HG03558 (cell line): ENCODE data around the gene PRR30.

ENCODE experiments used
- ATAC-seq: cut with Tn5 transposase; IDR thresholded peaks from one replicate; pipeline ENCODE4 v1.9.1; 2021; ENCODE audit warnings: moderate number of reproducible peaks; ENCODE audit not compliant: unreplicated experiment; ENCODE audit errors: extremely low read depth

PRR30 gene

DNA sequence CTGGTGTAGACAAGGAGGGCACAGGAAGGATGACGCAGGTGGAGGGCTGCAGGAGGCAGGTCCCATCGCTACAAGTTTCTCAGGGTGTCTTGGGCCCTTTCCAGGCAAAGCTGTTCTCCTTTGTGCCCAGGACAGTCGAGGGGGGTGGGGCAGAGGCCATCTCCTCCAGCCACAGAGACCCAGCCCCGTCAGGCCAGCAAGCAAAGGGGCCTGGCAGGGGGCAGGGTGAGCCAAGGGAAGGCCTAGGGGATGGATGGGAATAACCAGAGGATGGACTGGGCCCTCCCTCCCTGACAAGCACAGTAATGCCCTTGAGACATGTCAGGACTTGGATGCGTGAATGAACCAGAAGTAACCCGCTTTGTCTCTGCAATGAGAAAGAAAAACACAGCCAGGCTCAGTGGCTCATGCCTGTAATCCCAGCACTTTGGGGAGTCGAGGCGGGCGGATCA, 15.9 kb upstream of the PRR30 start:
- ATAC-seq, result no peak

GRCh38 chr2:27154488-27154887, 15.3 kb upstream of the PRR30 start:
- no peak for ATAC-seq

DNA sequence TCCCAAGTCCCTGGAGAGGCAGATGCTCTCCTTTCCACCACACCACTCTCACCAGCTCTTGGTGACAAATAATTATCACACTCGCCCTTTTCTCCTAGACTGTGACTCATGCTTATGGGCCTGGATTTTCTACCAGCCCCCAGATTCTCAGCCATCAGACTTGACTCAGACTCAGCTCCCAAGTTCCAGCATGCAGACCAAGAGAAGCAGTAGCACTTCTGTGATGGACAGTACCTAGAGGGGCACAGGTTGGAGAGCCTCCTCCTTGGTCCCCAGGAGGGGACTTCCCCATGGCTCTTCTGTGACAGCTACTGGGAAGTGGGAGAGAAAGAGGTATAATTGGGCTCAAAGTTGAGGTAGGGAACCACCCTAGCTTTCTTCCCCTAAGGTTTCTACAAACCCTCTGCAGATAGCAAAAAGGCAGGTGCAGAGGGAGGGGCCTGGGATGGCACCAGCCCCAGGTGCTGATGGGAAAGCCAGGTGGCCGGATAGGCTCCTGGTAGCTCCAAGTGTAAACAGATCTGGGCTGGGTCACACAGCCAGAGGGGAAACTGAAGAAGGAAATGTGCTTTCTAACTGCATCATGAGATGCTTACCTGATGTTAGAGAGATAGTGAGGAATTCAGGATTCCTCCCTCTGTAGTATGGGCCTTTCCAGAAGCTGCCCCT, 13.7 kb upstream of the PRR30 start:
- ATAC-seq, result no peak

DNA sequence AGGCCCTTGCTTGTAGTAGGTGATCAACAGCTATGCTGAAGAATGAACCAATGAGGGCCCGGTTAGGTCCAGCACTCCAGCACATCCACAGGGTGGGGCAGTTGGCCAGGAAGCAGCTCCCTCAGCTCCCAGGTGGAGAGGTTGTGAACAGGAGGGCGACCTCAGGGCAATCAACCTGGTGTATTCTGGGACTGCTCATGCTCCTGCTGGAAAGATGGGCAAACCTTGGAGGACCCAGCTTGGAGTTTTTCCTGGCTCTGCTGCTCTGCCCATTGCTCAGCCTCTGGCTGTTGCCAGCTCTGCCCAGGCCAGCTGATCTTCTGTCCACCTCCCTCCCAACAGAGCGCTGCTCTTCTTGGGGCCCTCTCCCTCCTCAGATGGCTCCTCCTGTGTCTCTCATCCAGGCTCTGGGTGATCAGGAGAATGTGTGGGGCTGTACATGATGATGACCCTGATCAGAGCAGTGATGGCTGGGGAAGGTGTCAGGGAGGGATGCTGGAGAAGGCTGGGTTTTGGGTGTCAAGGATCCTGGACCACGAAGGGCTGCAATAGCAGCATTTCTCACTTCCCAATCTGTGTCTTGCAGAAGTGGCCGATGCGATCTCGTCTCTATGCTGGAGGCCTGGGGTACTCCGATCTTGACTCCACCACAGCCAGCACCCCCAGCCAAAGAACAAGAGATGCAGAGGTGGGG, 13.0 kb upstream of the PRR30 start:
- ATAC-seq, result no peak

- ATAC-seq, result no peak
Observed at GRCh38 chr2:27150639-27151230, 11.5 kb upstream of the PRR30 start.

GRCh38 chr2:27149570-27150405, 10.6 kb upstream of the PRR30 start:
- no peak for ATAC-seq

- no peak for ATAC-seq
Observed at GRCh38 chr2:27148801-27149439, 9.7 kb upstream of the PRR30 start, which contains the start of gene TCF23. TCF23 (plus strand) TSS chr2:27149004; CDS start chr2:27149134, 130 bp downstream.

- ATAC-seq, result no peak
Observed at GRCh38 chr2:27147935-27148334, 8.7 kb upstream of the PRR30 start.

GRCh38 chr2:27145682-27146081, 6.5 kb upstream of the PRR30 start:
- no peak for ATAC-seq

- ATAC-seq, result no peak
Observed at GRCh38 chr2:27143285-27143684, 4.1 kb upstream of the PRR30 start.

DNA sequence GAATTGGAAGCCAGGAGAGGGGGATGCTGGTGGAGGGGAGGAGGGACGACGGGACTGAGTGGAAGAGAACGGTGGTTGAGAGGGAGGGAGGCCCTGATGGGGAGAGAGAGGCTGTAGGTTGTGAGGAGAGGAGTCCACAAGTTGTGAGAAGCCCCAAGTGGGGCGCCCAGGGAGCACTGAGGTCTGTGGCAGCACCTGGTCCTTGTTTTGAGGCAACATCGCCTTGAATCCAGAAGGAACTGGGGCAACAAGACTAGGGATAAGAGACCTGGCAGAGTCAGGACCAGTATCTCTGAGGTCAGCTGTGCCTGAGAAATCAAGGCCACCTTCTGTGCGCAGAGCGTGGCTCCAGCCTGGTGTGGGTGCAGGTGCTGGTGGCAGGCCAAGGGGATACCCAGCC, 1.1 kb downstream of the PRR30 start:
- ATAC-seq, result no peak

DNA sequence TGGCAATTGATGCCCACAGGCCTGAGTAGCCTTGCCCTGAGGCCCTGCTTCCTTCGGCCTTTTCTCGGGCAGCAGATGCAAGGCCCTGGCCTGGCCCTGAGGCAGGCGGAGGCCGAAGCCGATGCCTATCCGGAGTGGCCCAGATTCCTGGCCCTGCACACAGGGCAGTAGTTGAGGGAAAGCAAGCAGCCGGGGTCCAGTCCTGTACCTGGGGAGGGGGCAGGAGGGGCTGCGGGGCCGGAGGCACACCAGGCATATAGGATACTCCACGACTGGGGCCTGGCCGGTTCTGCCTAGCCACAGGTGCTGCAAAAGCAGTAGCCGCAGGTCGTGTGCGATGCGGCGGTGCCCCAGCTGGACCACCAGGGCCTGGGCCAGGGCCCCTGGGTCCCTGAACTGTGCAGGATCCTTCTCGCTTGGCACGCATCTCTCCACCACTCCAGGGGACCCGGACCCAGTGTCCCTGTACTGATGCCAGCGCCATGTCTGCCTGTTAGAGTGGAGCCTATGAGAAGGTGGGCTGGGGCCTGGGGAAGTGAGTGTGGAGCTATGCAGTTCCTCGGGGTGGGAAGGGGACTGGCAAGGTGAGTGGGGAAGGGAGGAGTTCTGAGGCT, 1.8 kb downstream of the PRR30 start:
- ATAC-seq, result no peak

GRCh38 chr2:27136751-27137150, 2.5 kb downstream of the PRR30 start:
- ATAC-seq, result no peak

DNA sequence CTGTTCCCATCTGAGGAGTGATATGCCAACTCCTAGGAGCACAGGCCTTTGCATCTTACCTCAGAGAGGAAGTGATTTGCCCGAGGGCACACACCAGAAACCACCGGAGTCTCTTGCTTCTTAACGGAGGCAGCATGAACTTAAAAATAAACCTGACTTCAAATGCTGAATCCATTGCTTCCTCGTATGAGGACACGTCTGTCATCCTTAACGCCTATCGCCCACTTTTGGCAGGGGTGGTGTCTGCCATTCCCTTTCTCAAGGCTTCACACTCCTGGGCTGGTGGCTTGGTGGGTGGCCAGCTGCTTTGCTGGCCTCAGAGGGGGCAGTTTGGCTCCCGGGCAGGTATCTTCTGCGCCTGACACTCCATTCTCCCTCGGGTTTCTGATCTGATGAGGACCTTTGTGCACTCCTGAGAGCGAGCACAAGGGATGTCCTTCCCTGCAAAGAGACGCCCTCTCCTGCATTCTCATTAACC, 3.7 kb downstream of the PRR30 start:
- ATAC-seq, result no peak

GRCh38 chr2:27134781-27135477, 4.3 kb downstream of the PRR30 start:
- no peak for ATAC-seq

DNA sequence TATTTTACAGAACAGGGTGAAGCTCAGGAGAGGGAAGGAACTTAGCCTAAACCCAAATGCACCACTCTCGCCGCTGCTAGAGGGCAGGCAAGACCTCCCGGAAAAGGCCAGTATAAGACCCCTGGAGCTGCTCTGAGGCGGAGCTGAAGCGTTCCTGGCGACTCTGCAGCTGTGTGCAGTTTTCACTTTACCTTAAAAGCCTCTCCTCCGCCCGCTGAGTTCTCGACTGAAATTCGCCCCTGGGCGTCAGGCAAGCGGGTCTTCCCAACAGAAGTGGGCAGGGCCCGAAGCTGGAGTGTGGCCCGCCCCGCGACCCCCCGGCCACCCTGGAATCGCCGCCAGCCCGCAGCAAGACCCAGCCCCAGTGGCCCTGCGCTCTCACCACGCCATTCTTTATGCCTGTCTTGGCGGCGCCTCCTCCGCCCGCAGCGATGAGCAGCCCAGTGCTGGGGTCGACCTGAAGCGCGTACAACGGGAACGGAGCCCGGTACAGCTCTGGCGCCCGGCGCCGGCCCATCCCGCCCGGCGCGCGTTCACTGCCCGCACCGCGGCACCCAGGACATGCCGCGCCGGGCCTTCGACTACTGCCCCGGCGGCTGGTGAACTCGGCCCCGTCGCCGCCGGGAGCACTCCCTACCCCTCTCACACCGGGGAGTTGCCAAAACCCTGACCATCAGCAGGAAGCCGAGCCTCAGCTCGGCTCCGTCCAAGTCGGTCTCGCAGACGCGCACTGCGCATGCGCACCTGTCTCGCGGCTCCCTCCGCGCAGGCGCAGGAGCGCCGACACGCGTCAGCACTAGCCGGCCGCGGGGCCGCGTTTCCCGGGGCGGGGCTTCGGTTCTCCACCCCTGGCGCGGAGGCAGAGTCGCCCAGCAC, 5.1 kb downstream of the PRR30 start, which contains the start of gene PREB:
PREB (minus strand) TSS at position 732 of the 876 bp plus-strand sequence; CDS start at position 517, 215 bp downstream.
- ATAC-seq, result peak; percentile 36

GRCh38 chr2:27133195-27133875, 5.9 kb downstream of the PRR30 start:
- ATAC-seq, result no peak
